HepG2 (cell line): ENCODE data around the gene CES1. TPM values are rescaled to one million over a fixed set of nuclear protein-coding genes. Genes with fewer than 3 reads are reported as not detected.
A peak's percentile ranks its signal among the peaks of the same experiment; 100 is the strongest.

ENCODE experiments used
- ATF6 ChIP-seq: sonication (generic); formaldehyde crosslinking; conservative IDR thresholded peaks from 2 replicates; pipeline ENCODE4 v1.4.0; 2020; ENCODE audit warnings: missing genetic modification reagents
- FOXA1 ChIP-seq, 2 experiments: fragments of 450-650 bp in 1 of 2; sonication (generic) in 1 of 2; formaldehyde crosslinking in 1 of 2; IDR thresholded peaks; 2 replicates each; pipeline versions ENCODE4 v1.4.0 to v1.6.1; 2016 to 2020; ENCODE audit warnings: missing genetic modification reagents in 1 of 2
- GATAD2A ChIP-seq: IDR thresholded peaks from 2 replicates; pipeline ENCODE4 v1.6.1; 2016
- HOXA7 ChIP-seq: sonication (generic); formaldehyde crosslinking; IDR thresholded peaks from 2 replicates; pipeline ENCODE4 v1.8.1; 2022; ENCODE audit warnings: mild to moderate bottlenecking, missing genetic modification reagents, moderate library complexity
- JUNB ChIP-seq: sonication (generic); formaldehyde crosslinking; IDR thresholded peaks from 2 replicates; pipeline ENCODE4 v1.8.0; 2022; ENCODE audit warnings: missing genetic modification reagents, mild to moderate bottlenecking, borderline replicate concordance
- KDM1A ChIP-seq: IDR thresholded peaks from 2 replicates; pipeline ENCODE4 v1.6.1; 2016; ENCODE audit warnings: missing compliant biosample characterization
- KDM4B ChIP-seq: sonication (generic); formaldehyde crosslinking; IDR thresholded peaks from 2 replicates; pipeline ENCODE4 v1.4.0; 2020; ENCODE audit warnings: missing genetic modification reagents
- KDM5B ChIP-seq: sonication (generic); formaldehyde crosslinking; IDR thresholded peaks from 2 replicates; pipeline ENCODE4 v1.4.0; 2020; ENCODE audit warnings: missing genetic modification reagents, mild to moderate bottlenecking, borderline replicate concordance
- NCOA2 ChIP-seq: sonication (generic); formaldehyde crosslinking; IDR thresholded peaks from 2 replicates; pipeline ENCODE4 v1.8.0; 2022; ENCODE audit warnings: inconsistent platforms
- RFX1 ChIP-seq: fragments of 450-650 bp; IDR thresholded peaks from 2 replicates; pipeline ENCODE4 v1.6.1; 2017
- SNAPC2 ChIP-seq: sonication (generic); formaldehyde crosslinking; IDR thresholded peaks from 2 replicates; pipeline ENCODE4 v1.8.1; 2022; ENCODE audit warnings: mild to moderate bottlenecking, missing genetic modification reagents
- SPEN ChIP-seq: sonication (generic); formaldehyde crosslinking; IDR thresholded peaks from 2 replicates; pipeline ENCODE4 v1.5.1; 2020; ENCODE audit warnings: low read depth, mild to moderate bottlenecking, missing genetic modification reagents
- THYN1 ChIP-seq: sonication (generic); formaldehyde crosslinking; IDR thresholded peaks from 2 replicates; pipeline ENCODE4 v1.8.1; 2023; ENCODE audit warnings: low read depth, mild to moderate bottlenecking, moderate library complexity, missing genetic modification reagents, borderline replicate concordance
- TP53 ChIP-seq: sonication (generic); formaldehyde crosslinking; conservative IDR thresholded peaks from 2 replicates; pipeline ENCODE4 v1.4.0; 2020; ENCODE audit warnings: missing genetic modification reagents
- XRCC5 ChIP-seq: fragments of 200-400 bp; formaldehyde crosslinking; optimal IDR thresholded peaks from 2 replicates; pipeline ENCODE3; 2017; ENCODE audit warnings: mild to moderate bottlenecking, low read length
- ZBTB37 ChIP-seq: sonication (generic); formaldehyde crosslinking; IDR thresholded peaks from 2 replicates; pipeline ENCODE4 v1.4.0; 2020; ENCODE audit warnings: mild to moderate bottlenecking, missing genetic modification reagents
- ZNF121 ChIP-seq: sonication (generic); formaldehyde crosslinking; IDR thresholded peaks from 2 replicates; pipeline ENCODE4 v1.5.0; 2020; ENCODE audit warnings: mild to moderate bottlenecking, missing genetic modification reagents
- ZNF232 ChIP-seq: sonication (generic); formaldehyde crosslinking; IDR thresholded peaks from 2 replicates; pipeline ENCODE4 v1.4.0; 2020; ENCODE audit warnings: missing genetic modification reagents, borderline replicate concordance
- ZNF333 ChIP-seq: sonication (generic); formaldehyde crosslinking; IDR thresholded peaks from 2 replicates; pipeline ENCODE4 v1.4.0; 2020; ENCODE audit warnings: mild to moderate bottlenecking, missing genetic modification reagents, borderline replicate concordance
- ZNF547 ChIP-seq: sonication (generic); formaldehyde crosslinking; IDR thresholded peaks from 2 replicates; pipeline ENCODE4 v1.5.1; 2020; ENCODE audit warnings: mild to moderate bottlenecking, missing genetic modification reagents
- ZNF709 ChIP-seq: sonication (generic); formaldehyde crosslinking; IDR thresholded peaks from 2 replicates; pipeline ENCODE4 v1.5.0; 2020; ENCODE audit warnings: mild to moderate bottlenecking, missing genetic modification reagents
- ZNF740 ChIP-seq: sonication (generic); formaldehyde crosslinking; IDR thresholded peaks from 2 replicates; pipeline ENCODE4 v1.4.0; 2020; ENCODE audit warnings: missing genetic modification reagents
- ZSCAN21 ChIP-seq: sonication (generic); formaldehyde crosslinking; IDR thresholded peaks from 2 replicates; pipeline ENCODE4 v1.8.0; 2022; ENCODE audit warnings: mild to moderate bottlenecking, missing genetic modification reagents, moderate library complexity, borderline replicate concordance
- polyA plus RNA-seq, 8 experiments: library from polyadenylated mRNA; depleted of rRNA in 3 of 8; stranded (reverse) in 7 of 8; unstranded in 1 of 8; fragments of >200 nt; fragmentation: Illumina TruSeq in 4 of 8; extraction: Trizol in 4 of 8; gene quantifications; 2 replicates each; pipeline versions ENCODE4 v1.2.1 to v1.2.3, GENCODE V29; 2011 to 2016; ENCODE audit warnings: low read depth in 4 of 8, missing spikeins in 1 of 8, mixed read lengths in 1 of 8; ENCODE audit not compliant: insufficient read depth in 1 of 8
- total RNA-seq, 5 experiments: library from RNA; depleted of rRNA; stranded (reverse); fragments of >200 nt; fragmentation: Illumina TruSeq; extraction: Trizol; gene quantifications; 2 replicates each; pipeline ENCODE4 v1.2.3, GENCODE V29; 2016; ENCODE audit warnings: low read depth in 1 of 5
- TF ChIP-seq, protein P1 (sequence below): sonication (generic); formaldehyde crosslinking; IDR thresholded peaks from 2 replicates; pipeline ENCODE4 v1.8.1; 2023; ENCODE audit warnings: mild to moderate bottlenecking, missing genetic modification reagents
- TF ChIP-seq, protein P2 (sequence below): sonication (generic); formaldehyde crosslinking; IDR thresholded peaks from 2 replicates; pipeline ENCODE4 v1.4.0; 2020; ENCODE audit warnings: mild to moderate bottlenecking, missing genetic modification reagents

Gene CES1
- total and polyA plus RNA-seq, 2 of the 13 experiments (the other 11 are each of a cell fraction or from before 2014, with no cell fraction given): 136 to 198 TPM

- TF ChIP-seq, protein P1, sequence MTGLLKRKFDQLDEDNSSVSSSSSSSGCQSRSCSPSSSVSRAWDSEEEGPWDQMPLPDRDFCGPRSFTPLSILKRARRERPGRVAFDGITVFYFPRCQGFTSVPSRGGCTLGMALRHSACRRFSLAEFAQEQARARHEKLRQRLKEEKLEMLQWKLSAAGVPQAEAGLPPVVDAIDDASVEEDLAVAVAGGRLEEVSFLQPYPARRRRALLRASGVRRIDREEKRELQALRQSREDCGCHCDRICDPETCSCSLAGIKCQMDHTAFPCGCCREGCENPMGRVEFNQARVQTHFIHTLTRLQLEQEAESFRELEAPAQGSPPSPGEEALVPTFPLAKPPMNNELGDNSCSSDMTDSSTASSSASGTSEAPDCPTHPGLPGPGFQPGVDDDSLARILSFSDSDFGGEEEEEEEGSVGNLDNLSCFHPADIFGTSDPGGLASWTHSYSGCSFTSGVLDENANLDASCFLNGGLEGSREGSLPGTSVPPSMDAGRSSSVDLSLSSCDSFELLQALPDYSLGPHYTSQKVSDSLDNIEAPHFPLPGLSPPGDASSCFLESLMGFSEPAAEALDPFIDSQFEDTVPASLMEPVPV (CRISPR knock-in tag): peak; percentile 71
- TF ChIP-seq TP53 (CRISPR knock-in tag) (no peak; the same call in 1 of the 2 replicates), ZNF121 (CRISPR knock-in tag) (peak; percentile 94), ZNF547 (0 out of 2 replicates have a peak, but pooled peaks have one; percentile 50), JUNB (CRISPR knock-in tag) (no peak), ZNF333 (no peak), ZNF740 (CRISPR knock-in tag) (no peak), ZSCAN21 (CRISPR knock-in tag) (no peak), THYN1 (CRISPR knock-in tag) (no peak), KDM5B (CRISPR knock-in tag) (peak; percentile 74), ZNF232 (CRISPR knock-in tag) (no peak; the same call in none of the 2 replicates), RFX1 (no peak), HOXA7 (CRISPR knock-in tag) (no peak), SNAPC2 (CRISPR knock-in tag) (peak; percentile 75), SPEN (CRISPR knock-in tag) (peak; percentile 59), ATF6 (CRISPR knock-in tag) (no peak), XRCC5 (no peak), GATAD2A (CRISPR knock-in tag) (peak; percentile 88), NCOA2 (peak; percentile 73), FOXA1 (IDR thresholded peaks at IDR 0.05) (no peak), FOXA1 (CRISPR knock-in tag; IDR thresholded peaks at IDR 0.05) (peak; percentile 48), KDM4B (CRISPR knock-in tag) (no peak; the same call in 1 of the 2 replicates), KDM1A (CRISPR knock-in tag) (peak; percentile 53; the same call in 1 of the 2 replicates), ZBTB37 (CRISPR knock-in tag) (no peak), ZNF709 (CRISPR knock-in tag) (no peak)
- TF ChIP-seq, protein P2, sequence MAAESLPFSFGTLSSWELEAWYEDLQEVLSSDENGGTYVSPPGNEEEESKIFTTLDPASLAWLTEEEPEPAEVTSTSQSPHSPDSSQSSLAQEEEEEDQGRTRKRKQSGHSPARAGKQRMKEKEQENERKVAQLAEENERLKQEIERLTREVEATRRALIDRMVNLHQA (CRISPR knock-in tag): no peak
Measured at GRCh38 chr16:55832773-55833691, at the start of gene CES1 (continued).
